H9 (cell line): ENCODE measurements around the gene ARHGEF7. TPM values are rescaled to one million over a fixed set of nuclear protein-coding genes. Genes with fewer than 3 reads are reported as not detected.

ENCODE experiments used
- DNase-seq: peaks from one replicate; pipeline ENCODE4 v3.0.0-alpha.2; 2017
- H2AFZ ChIP-seq: one replicate; pipeline ENCODE4 v1.6.1; 2013; ENCODE audit warnings: mild to moderate bottlenecking, low read length, control low read depth, moderate library complexity
- H2AK5ac ChIP-seq: 2 replicates; pipeline ENCODE4 v1.6.1; 2013; ENCODE audit warnings: low read length, control low read depth, mixed read lengths; ENCODE audit not compliant: insufficient read length
- H2BK120ac ChIP-seq: one replicate; pipeline ENCODE4 v1.6.1; 2013; ENCODE audit warnings: low read depth, mild to moderate bottlenecking, low read length, control low read depth, inconsistent platforms; ENCODE audit not compliant: poor library complexity, severe bottlenecking
- H2BK12ac ChIP-seq: 2 replicates; pipeline ENCODE4 v1.6.1; 2013; ENCODE audit warnings: low read length, control low read depth, mixed read lengths, low read depth; ENCODE audit not compliant: insufficient read length
- H2BK15ac ChIP-seq: 2 replicates; pipeline ENCODE4 v1.6.1; 2013; ENCODE audit warnings: low read depth, low read length, control low read depth
- H2BK20ac ChIP-seq: one replicate; pipeline ENCODE4 v1.6.1; 2013; ENCODE audit warnings: low read depth, mild to moderate bottlenecking, low read length, control low read depth, inconsistent platforms; ENCODE audit not compliant: poor library complexity, severe bottlenecking
- H2BK5ac ChIP-seq: 2 replicates; pipeline ENCODE4 v1.6.1; 2013; ENCODE audit warnings: low read length, control low read depth, mixed read lengths; ENCODE audit not compliant: insufficient read length
- H3K14ac ChIP-seq: 2 replicates; pipeline ENCODE4 v1.6.1; 2013; ENCODE audit warnings: low read length, control low read depth; ENCODE audit not compliant: insufficient read depth
- H3K18ac ChIP-seq: 2 replicates; pipeline ENCODE4 v1.6.1; 2013; ENCODE audit warnings: low read depth, mild to moderate bottlenecking, mixed read lengths, low read length, control low read depth; ENCODE audit not compliant: insufficient read length
- H3K23ac ChIP-seq: 2 replicates; pipeline ENCODE4 v1.6.1; 2013; ENCODE audit warnings: low read length, control low read depth, mixed read lengths, low read depth; ENCODE audit not compliant: insufficient read length
- H3K23me2 ChIP-seq: 2 replicates; pipeline ENCODE4 v1.6.1; 2013; ENCODE audit warnings: low read depth, mild to moderate bottlenecking, mixed read lengths, low read length, control low read depth; ENCODE audit not compliant: insufficient read length, poor library complexity, severe bottlenecking
- H3K27ac ChIP-seq: 2 replicates; pipeline ENCODE4 v1.5.1; 2013; ENCODE audit warnings: low read length, control low read depth, mixed read lengths, low read depth; ENCODE audit not compliant: insufficient read length
- H3K27me3 ChIP-seq: 2 replicates; pipeline ENCODE4 v1.6.1; 2013; ENCODE audit warnings: low read length, control low read depth, inconsistent platforms; ENCODE audit not compliant: insufficient read depth
- H3K4ac ChIP-seq: 2 replicates; pipeline ENCODE4 v1.6.1; 2013; ENCODE audit warnings: low read depth, mild to moderate bottlenecking, control low read depth, inconsistent platforms, low read length, moderate library complexity
- H3K4me1 ChIP-seq: 2 replicates; pipeline ENCODE4 v1.6.1; 2013; ENCODE audit warnings: low read length, control low read depth, inconsistent platforms; ENCODE audit not compliant: insufficient read depth
- H3K4me2 ChIP-seq: 2 replicates; pipeline ENCODE4 v1.6.1; 2013; ENCODE audit warnings: low read length, control low read depth, mixed read lengths; ENCODE audit not compliant: insufficient read length, insufficient read depth
- H3K56ac ChIP-seq: 2 replicates; pipeline ENCODE4 v1.6.1; 2013; ENCODE audit warnings: low read depth, mild to moderate bottlenecking, mixed read lengths, low read length, control low read depth; ENCODE audit not compliant: insufficient read length
- H3K79me1 ChIP-seq: 2 replicates; pipeline ENCODE4 v1.6.1; 2013; ENCODE audit warnings: low read depth, mild to moderate bottlenecking, moderate library complexity, low read length, control low read depth, inconsistent platforms; ENCODE audit not compliant: insufficient read depth, poor library complexity, severe bottlenecking
- H3K79me2 ChIP-seq: 2 replicates; pipeline ENCODE4 v1.6.1; 2013; ENCODE audit warnings: low read length, control low read depth, inconsistent platforms; ENCODE audit not compliant: insufficient read depth
- H3K9ac ChIP-seq: 2 replicates; pipeline ENCODE4 v1.6.1; 2013; ENCODE audit warnings: low read length, control low read depth, mixed read lengths; ENCODE audit not compliant: insufficient read length; ENCODE audit errors: extremely low read depth
- H3K9me3 ChIP-seq: one replicate; pipeline ENCODE4 v1.6.1; 2013; ENCODE audit warnings: low read depth, low read length, inconsistent platforms; ENCODE audit not compliant: control insufficient read depth
- H3T11ph ChIP-seq: one replicate; pipeline ENCODE4 v1.6.1; 2013; ENCODE audit warnings: mild to moderate bottlenecking, low read length, control low read depth, inconsistent platforms
- H4K20me1 ChIP-seq: one replicate; pipeline ENCODE4 v1.6.1; 2013; ENCODE audit not compliant: control insufficient read depth, insufficient read length, insufficient read depth
- H4K5ac ChIP-seq: 2 replicates; pipeline ENCODE4 v1.6.1; 2013; ENCODE audit warnings: low read depth, mild to moderate bottlenecking, mixed read lengths, low read length, control low read depth; ENCODE audit not compliant: insufficient read length
- H4K8ac ChIP-seq: replicated peaks from 2 replicates; pipeline ENCODE4 v1.6.1; 2013; ENCODE audit warnings: low read length, control low read depth, mixed read lengths, low read depth; ENCODE audit not compliant: insufficient read length
- H4K91ac ChIP-seq: 2 replicates; pipeline ENCODE4 v1.6.1; 2013; ENCODE audit warnings: low read depth, mild to moderate bottlenecking, moderate library complexity, mixed read lengths, low read length, control low read depth; ENCODE audit not compliant: insufficient read length
- H3K27ac Mint-ChIP-seq, 3 experiments: 2 replicates in 2 of 3; 3 replicates in 1 of 3; pipeline ENCODE4 v1.8.0; 2020 to 2021; ENCODE audit warnings: mixed read lengths in 3 of 3, mild to moderate bottlenecking in 1 of 3, moderate library complexity in 1 of 3
- H3K27me3 Mint-ChIP-seq: 2 replicates; pipeline ENCODE4 v1.8.0; 2021; ENCODE audit warnings: low read depth, mild to moderate bottlenecking, moderate library complexity, mixed read lengths
- H3K36me3 Mint-ChIP-seq, 3 experiments: 2 replicates in 2 of 3; 3 replicates in 1 of 3; pipeline ENCODE4 v1.8.0; 2020 to 2021; ENCODE audit warnings: low read depth in 3 of 3, mixed read lengths in 3 of 3; ENCODE audit not compliant: insufficient read depth in 1 of 3
- H3K4me1 Mint-ChIP-seq, 2 experiments: 2 replicates each; pipeline ENCODE4 v1.8.0; 2020; ENCODE audit warnings: mixed read lengths in 2 of 2
- H3K4me3 Mint-ChIP-seq, 2 experiments: 2 replicates in 1 of 2; 3 replicates in 1 of 2; pipeline ENCODE4 v1.8.0; 2020 to 2021; ENCODE audit warnings: mild to moderate bottlenecking in 2 of 2, mixed read lengths in 2 of 2, moderate library complexity in 1 of 2
- H3K9me3 Mint-ChIP-seq, 2 experiments: 2 replicates in 1 of 2; 3 replicates in 1 of 2; pipeline ENCODE4 v1.8.0; 2020; ENCODE audit warnings: mild to moderate bottlenecking in 2 of 2, mixed read lengths in 2 of 2, moderate library complexity in 1 of 2
- WGBS: extraction: QIAGEN DNeasy Blood & Tissue Kit; methylation state at CpG from one replicate; pipeline ENCODE4 v1.1.7; 2013; ENCODE audit warnings: missing lambda C conversion rate, low lambda C conversion rate, mixed read lengths; ENCODE audit not compliant: insufficient read length; ENCODE audit errors: extremely low coverage; 5-methylcytosine and 5-hydroxymethylcytosine counted together
- total RNA-seq: library from RNA; stranded (reverse); gene quantifications from 2 replicates; pipeline ENCODE4 v1.2.1, GENCODE V29; 2021
- TF ChIP-seq, protein P1 (sequence below): fragments of 200-600 bp; sonication (generic); conservative IDR thresholded peaks from 3 replicates; pipeline ENCODE4 v1.8.0; 2021; ENCODE audit warnings: antibody characterized with exemption, mild to moderate bottlenecking

ARHGEF7 gene
- total RNA-seq, 1 experiment from 2014 or later = 51.9 TPM

DNA sequence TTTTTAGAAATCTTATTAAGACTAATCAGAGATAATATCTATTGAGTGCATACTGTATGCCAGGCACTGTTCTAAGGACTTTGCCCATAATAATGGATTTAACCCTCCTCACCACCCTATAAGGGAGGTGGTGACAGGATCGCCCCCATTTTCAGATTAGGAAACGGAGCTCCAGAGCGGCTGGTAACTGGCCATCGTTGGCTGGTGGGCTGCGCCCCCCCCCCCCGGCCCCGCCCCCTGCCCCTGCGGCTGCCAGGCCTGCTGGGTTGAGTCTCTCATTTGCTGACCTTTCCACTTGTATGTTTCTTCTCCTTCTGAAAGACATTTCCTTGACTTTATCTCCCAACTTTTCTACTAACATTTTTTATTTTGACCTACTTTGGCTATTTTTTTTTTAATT, 8.5 kb downstream of the ARHGEF7 start:
- H3K4me1 Mint-ChIP-seq = peaks cover 4 to 7% of the 10 kb centered on the region in 2 experiments; a peak in 1 of 4 replicates
- H3K4me3 Mint-ChIP-seq = no peak overlapping the region
- Histone ChIP-seq H3K23ac (no peak overlapping the region), H2AK5ac (no peak overlapping the region), H2BK20ac (no peak overlapping the region), H4K5ac (no peak overlapping the region), H3K79me1 (no peaks in the 10 kb centered on the region), H3K56ac (no peak overlapping the region), H3K9me3 (no peaks in the 10 kb centered on the region), H2BK120ac (no peak overlapping the region), H2BK5ac (no peak overlapping the region), H4K91ac (no peak overlapping the region), H3K23me2 (no peaks in the 10 kb centered on the region), H2BK12ac (no peak overlapping the region), H4K20me1 (no peaks in the 10 kb centered on the region), H3K79me2 (no peaks in the 10 kb centered on the region), H3K27me3 (no peaks in the 10 kb centered on the region), H3K9ac (no peak overlapping the region), H4K8ac (no peak overlapping the region), H3K18ac (no peak overlapping the region), H3T11ph (no peak overlapping the region), H2AFZ (no peak overlapping the region), H2BK15ac (no peak overlapping the region), H3K14ac (no peak overlapping the region), H3K4me1 (no peaks in the 10 kb centered on the region), H3K4ac (no peak overlapping the region), H3K4me2 (no peak overlapping the region), H3K27ac (no peak overlapping the region)
- H3K27me3 Mint-ChIP-seq = peaks cover 23% of the 10 kb centered on the region
- DNase-seq = no peak
- H3K27ac Mint-ChIP-seq = no peak overlapping the region; a peak in 1 of 7 replicates
- no CpG with 5 or more reads among the region's 8 CpGs for WGBS
- TF ChIP-seq, protein P1, sequence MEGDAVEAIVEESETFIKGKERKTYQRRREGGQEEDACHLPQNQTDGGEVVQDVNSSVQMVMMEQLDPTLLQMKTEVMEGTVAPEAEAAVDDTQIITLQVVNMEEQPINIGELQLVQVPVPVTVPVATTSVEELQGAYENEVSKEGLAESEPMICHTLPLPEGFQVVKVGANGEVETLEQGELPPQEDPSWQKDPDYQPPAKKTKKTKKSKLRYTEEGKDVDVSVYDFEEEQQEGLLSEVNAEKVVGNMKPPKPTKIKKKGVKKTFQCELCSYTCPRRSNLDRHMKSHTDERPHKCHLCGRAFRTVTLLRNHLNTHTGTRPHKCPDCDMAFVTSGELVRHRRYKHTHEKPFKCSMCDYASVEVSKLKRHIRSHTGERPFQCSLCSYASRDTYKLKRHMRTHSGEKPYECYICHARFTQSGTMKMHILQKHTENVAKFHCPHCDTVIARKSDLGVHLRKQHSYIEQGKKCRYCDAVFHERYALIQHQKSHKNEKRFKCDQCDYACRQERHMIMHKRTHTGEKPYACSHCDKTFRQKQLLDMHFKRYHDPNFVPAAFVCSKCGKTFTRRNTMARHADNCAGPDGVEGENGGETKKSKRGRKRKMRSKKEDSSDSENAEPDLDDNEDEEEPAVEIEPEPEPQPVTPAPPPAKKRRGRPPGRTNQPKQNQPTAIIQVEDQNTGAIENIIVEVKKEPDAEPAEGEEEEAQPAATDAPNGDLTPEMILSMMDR = no peak
- no peaks in the 10 kb centered on the region for H3K36me3 Mint-ChIP-seq
- H3K9me3 Mint-ChIP-seq = no peaks in the 10 kb centered on the region
